ENCODE results near the gene UBE2Z. TPM values are rescaled to one million over a fixed set of nuclear protein-coding genes. Genes with fewer than 3 reads are reported as not detected.

Gene UBE2Z
- total and polyA plus RNA-seq, 2 donors (not counting 1 experiment from before 2014, with no cell fraction given), result 56.2 to 121 TPM

GRCh38 chr17:48973806-48974205, 65.6 kb downstream of the UBE2Z start:
- POLR2A ChIA-PET, result no interaction called here
- CTCF ChIA-PET, result interaction anchor here (0.7 to 1.5 kb wide), 2 partner anchors 59 to 169 kb away, joined by 3 to 5 read pairs; no protein-coding TSS in a partner anchor
- H3K4me3 Mint-ChIP-seq, result no peak overlapping the region
- peaks cover 0 to 8% (median 1%) of the 10 kb centered on the region in 4 experiments for H3K27me3 ChIP-seq (replicated peaks in 1 of 4; ENCODE audit: control extremely low read depth in 1 of 4, control insufficient read depth in 3 of 4, insufficient read depth in 4 of 4, low read length in 3 of 4)
- H3K9me3 ChIP-seq (ENCODE audit: control extremely low read depth in 1 of 3, control insufficient read depth in 2 of 3, insufficient read depth in 1 of 3, low read length in 2 of 3), result no peaks in the 10 kb centered on the region
- no peak overlapping the region for H3K4me3 ChIP-seq (ENCODE audit: control extremely low read depth in 1 of 5, extremely low read depth in 1 of 5, insufficient read depth in 1 of 5, low read depth in 2 of 5, low read length in 4 of 5)
- H3K36me3 ChIP-seq (replicated peaks in 1 of 2; ENCODE audit: control extremely low read depth in 1 of 2, control insufficient read depth in 1 of 2, extremely low read depth in 1 of 2, insufficient read depth in 2 of 2, low read length in 1 of 2), result no peaks in the 10 kb centered on the region
- ATAC-seq (ENCODE audit: low read depth) (no peak), DNase-seq (no peak)
- H3K27me3 Mint-ChIP-seq, result peaks cover 34% of the 10 kb centered on the region
- H3K9me3 Mint-ChIP-seq (ENCODE audit: insufficient read depth), result no peaks in the 10 kb centered on the region
- H3K27ac ChIP-seq (ENCODE audit: low read length in 2 of 2), result no peak overlapping the region
- H3K4me2 ChIP-seq (replicated peaks; ENCODE audit: low read depth, low read length, poor library complexity, severe bottlenecking), result no peak overlapping the region
- no peaks in the 10 kb centered on the region for H4K20me1 ChIP-seq (ENCODE audit: control insufficient read depth, insufficient read depth, low read length, poor library complexity, severe bottlenecking)
- H2AFZ ChIP-seq (ENCODE audit: insufficient read depth, low read depth, low read length, poor library complexity, severe bottlenecking), result no peak overlapping the region
- H3K27ac Mint-ChIP-seq, result no peak overlapping the region
- no peaks in the 10 kb centered on the region for H3K79me2 ChIP-seq (ENCODE audit: control insufficient read depth, insufficient read depth, low read length)
- TF ChIP-seq, protein P1, sequence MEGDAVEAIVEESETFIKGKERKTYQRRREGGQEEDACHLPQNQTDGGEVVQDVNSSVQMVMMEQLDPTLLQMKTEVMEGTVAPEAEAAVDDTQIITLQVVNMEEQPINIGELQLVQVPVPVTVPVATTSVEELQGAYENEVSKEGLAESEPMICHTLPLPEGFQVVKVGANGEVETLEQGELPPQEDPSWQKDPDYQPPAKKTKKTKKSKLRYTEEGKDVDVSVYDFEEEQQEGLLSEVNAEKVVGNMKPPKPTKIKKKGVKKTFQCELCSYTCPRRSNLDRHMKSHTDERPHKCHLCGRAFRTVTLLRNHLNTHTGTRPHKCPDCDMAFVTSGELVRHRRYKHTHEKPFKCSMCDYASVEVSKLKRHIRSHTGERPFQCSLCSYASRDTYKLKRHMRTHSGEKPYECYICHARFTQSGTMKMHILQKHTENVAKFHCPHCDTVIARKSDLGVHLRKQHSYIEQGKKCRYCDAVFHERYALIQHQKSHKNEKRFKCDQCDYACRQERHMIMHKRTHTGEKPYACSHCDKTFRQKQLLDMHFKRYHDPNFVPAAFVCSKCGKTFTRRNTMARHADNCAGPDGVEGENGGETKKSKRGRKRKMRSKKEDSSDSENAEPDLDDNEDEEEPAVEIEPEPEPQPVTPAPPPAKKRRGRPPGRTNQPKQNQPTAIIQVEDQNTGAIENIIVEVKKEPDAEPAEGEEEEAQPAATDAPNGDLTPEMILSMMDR (IDR thresholded peaks at IDR 0.05), result no peak
- TF ChIP-seq EZH2 (IDR thresholded peaks at IDR 0.05; ENCODE audit: borderline replicate concordance, insufficient read depth, low read depth, low read length, poor library complexity, severe bottlenecking), result no peak
- H3K9ac ChIP-seq (ENCODE audit: low read length), result no peak overlapping the region
- no peaks in the 10 kb centered on the region for H3K4me1 Mint-ChIP-seq
- WGBS (ENCODE audit: insufficient coverage), result no CpG with 5 or more reads among the region's 3 CpGs
- intact Hi-C loops (cut with micrococcal nuclease), result no loop called here
- H3K4me1 ChIP-seq (ENCODE audit: control insufficient read depth in 2 of 2, insufficient read depth in 2 of 2, low read length in 2 of 2), result no peaks in the 10 kb centered on the region

Small RNA genes within 50 kb of the gene (small RNA-seq; reads per million reads assigned to genes)
- gene AC068531.1 (ENCODE audit: insufficient read length, low read depth, low replicate concordance) (not detected), gene RF00263 (ENCODE audit: insufficient read length, low read depth, low replicate concordance) (0.57 reads per million), gene RF01210 (ENCODE audit: insufficient read length, low read depth, low replicate concordance) (not detected), gene RNU1-42P (ENCODE audit: insufficient read length, low read depth, low replicate concordance) (1.7 reads per million)

Other genes starting within 250 kb of the UBE2Z start
- not detected in 2 replicates for gene PRAC1, start 185.9 kb upstream of the UBE2Z start, total RNA-seq
- not detected in 2 replicates for gene PRAC1, start 185.9 kb upstream of the UBE2Z start, polyA plus RNA-seq
- not detected in 2 replicates for gene PRAC2, start 185.2 kb upstream of the UBE2Z start, total RNA-seq
- not detected in 2 replicates for gene PRAC2, start 185.2 kb upstream of the UBE2Z start, polyA plus RNA-seq
- not detected in 2 replicates for gene HOXB13, start 179.7 kb upstream of the UBE2Z start, total RNA-seq
- gene HOXB13, start 179.7 kb upstream of the UBE2Z start, polyA plus RNA-seq, result not detected in 2 replicates
- not detected in 2 replicates for gene TTLL6, start 91.2 kb upstream of the UBE2Z start, total RNA-seq
- not detected in 2 replicates for gene TTLL6, start 91.2 kb upstream of the UBE2Z start, polyA plus RNA-seq
- gene CALCOCO2, start 77.4 kb upstream of the UBE2Z start, total RNA-seq, result 139 and 148 TPM in 2 replicates
- 49.6 and 50.1 TPM in 2 replicates for gene CALCOCO2, start 77.4 kb upstream of the UBE2Z start, polyA plus RNA-seq
- 39.8 and 40.8 TPM in 2 replicates for gene ATP5MC1, start 15.6 kb upstream of the UBE2Z start, total RNA-seq
- 104 and 209 TPM in 2 replicates for gene ATP5MC1, start 15.6 kb upstream of the UBE2Z start, polyA plus RNA-seq
- gene SNF8, start 36.4 kb downstream of the UBE2Z start, total RNA-seq, result 77.5 and 81.9 TPM in 2 replicates
- gene SNF8, start 36.4 kb downstream of the UBE2Z start, polyA plus RNA-seq, result 90.2 and 94.6 TPM in 2 replicates
- not detected in 2 replicates for gene GIP, start 60.2 kb downstream of the UBE2Z start, total RNA-seq
- gene GIP, start 60.2 kb downstream of the UBE2Z start, polyA plus RNA-seq, result not detected in 2 replicates
- 0.27 TPM in 1 of 2 replicates, not detected in the other for gene IGF2BP1, start 89.0 kb downstream of the UBE2Z start, total RNA-seq
- not detected in 2 replicates for gene IGF2BP1, start 89.0 kb downstream of the UBE2Z start, polyA plus RNA-seq
- gene B4GALNT2, start 224.4 kb downstream of the UBE2Z start, total RNA-seq, result 0.12 TPM in 2 replicates
- gene B4GALNT2, start 224.4 kb downstream of the UBE2Z start, polyA plus RNA-seq, result not detected in 2 replicates

Data from B cell (primary cell).